ENCODE measurements around the gene NLRP1. TPM values are rescaled to one million over a fixed set of nuclear protein-coding genes. Genes with fewer than 3 reads are reported as not detected.

Gene NLRP1
- total and polyA plus RNA-seq, 2 of the 13 experiments (the other 11 are each of a cell fraction or from before 2014, with no cell fraction given) = 3.4 to 3.7 TPM

GRCh38 chr17:5628262-5628661, 44.0 kb upstream of the NLRP1 start:
- no peak overlapping the region for H3K4me3 ChIP-seq (replicated peaks in 1 of 3; ENCODE audit: insufficient read depth in 1 of 3, low read depth in 2 of 3, low read length in 3 of 3)
- CTCF ChIA-PET (ENCODE audit: low intra/inter-chr PET ratio, low total read pairs) = no interaction called here
- H3K4me1 ChIP-seq (ENCODE audit: insufficient read depth, low read length) = no peaks in the 10 kb centered on the region
- no peak for FAIRE-seq
- H3K4me2 ChIP-seq (ENCODE audit: low read depth, low read length) = no peak overlapping the region
- H2AFZ ChIP-seq (ENCODE audit: low read length) = no peak overlapping the region
- no peak overlapping the region for H3K27ac ChIP-seq (ENCODE audit: extremely low read length, insufficient read depth, low read length)
- in situ Hi-C loops (cut with HindIII; ENCODE audit: extremely low pct_ligation_motif_present, low pct_unique_long_range_greater_than_20kb) = no loop called here
- H3K79me2 ChIP-seq (ENCODE audit: insufficient read depth, low read length) = no peaks in the 10 kb centered on the region
- WGBS (ENCODE audit: low lambda C conversion rate) = 8% methylated on average over 3 of the region's 3 CpGs
- intact Hi-C loops (cut with micrococcal nuclease; ENCODE audit: unreplicated experiment) = no loop called here
- no TSS peak for BruUV-seq (replicated peaks)
- H3K9me3 ChIP-seq (ENCODE audit: low read length) = no peaks in the 10 kb centered on the region
- POLR2A ChIA-PET = no interaction called here
- no peaks in the 10 kb centered on the region for H3K36me3 ChIP-seq (replicated peaks in 1 of 2; ENCODE audit: control insufficient read depth in 1 of 2, insufficient read depth in 2 of 2, low read length in 2 of 2)
- no peak for DNase-seq (ENCODE audit: low spot score)
- no peak overlapping the region for H3K9ac ChIP-seq (ENCODE audit: insufficient read depth, low read depth, low read length)
- ATAC-seq = no peak
- H3K27me3 ChIP-seq (ENCODE audit: control insufficient read depth in 1 of 2, insufficient read depth in 2 of 2, low read length in 2 of 2) = peaks cover 1 to 21% of the 10 kb centered on the region in 2 experiments; a peak in 3 of 5 replicates
- no peaks in the 10 kb centered on the region for H4K20me1 ChIP-seq (ENCODE audit: insufficient read depth, low read length)
- TF ChIP-seq, protein P1, sequence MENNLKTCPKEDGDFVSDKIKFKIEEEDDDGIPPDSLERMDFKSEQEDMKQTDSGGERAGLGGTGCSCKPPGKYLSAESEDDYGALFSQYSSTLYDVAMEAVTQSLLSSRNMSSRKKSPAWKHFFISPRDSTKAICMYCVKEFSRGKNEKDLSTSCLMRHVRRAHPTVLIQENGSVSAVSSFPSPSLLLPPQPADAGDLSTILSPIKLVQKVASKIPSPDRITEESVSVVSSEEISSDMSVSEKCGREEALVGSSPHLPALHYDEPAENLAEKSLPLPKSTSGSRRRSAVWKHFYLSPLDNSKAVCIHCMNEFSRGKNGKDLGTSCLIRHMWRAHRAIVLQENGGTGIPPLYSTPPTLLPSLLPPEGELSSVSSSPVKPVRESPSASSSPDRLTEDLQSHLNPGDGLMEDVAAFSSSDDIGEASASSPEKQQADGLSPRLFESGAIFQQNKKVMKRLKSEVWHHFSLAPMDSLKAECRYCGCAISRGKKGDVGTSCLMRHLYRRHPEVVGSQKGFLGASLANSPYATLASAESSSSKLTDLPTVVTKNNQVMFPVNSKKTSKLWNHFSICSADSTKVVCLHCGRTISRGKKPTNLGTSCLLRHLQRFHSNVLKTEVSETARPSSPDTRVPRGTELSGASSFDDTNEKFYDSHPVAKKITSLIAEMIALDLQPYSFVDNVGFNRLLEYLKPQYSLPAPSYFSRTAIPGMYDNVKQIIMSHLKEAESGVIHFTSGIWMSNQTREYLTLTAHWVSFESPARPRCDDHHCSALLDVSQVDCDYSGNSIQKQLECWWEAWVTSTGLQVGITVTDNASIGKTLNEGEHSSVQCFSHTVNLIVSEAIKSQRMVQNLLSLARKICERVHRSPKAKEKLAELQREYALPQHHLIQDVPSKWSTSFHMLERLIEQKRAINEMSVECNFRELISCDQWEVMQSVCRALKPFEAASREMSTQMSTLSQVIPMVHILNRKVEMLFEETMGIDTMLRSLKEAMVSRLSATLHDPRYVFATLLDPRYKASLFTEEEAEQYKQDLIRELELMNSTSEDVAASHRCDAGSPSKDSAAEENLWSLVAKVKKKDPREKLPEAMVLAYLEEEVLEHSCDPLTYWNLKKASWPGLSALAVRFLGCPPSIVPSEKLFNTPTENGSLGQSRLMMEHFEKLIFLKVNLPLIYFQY (CRISPR knock-in tag; IDR thresholded peaks at IDR 0.05; ENCODE audit: borderline replicate concordance) = no peak
- no peak for TF ChIP-seq SP140L (CRISPR knock-in tag; IDR thresholded peaks at IDR 0.05; ENCODE audit: borderline replicate concordance)
- TF ChIP-seq YY1 (IDR thresholded peaks at IDR 0.05; ENCODE audit: insufficient read depth, insufficient replicate concordance, low read depth, low read length) = no peak
- TF ChIP-seq, protein P2, sequence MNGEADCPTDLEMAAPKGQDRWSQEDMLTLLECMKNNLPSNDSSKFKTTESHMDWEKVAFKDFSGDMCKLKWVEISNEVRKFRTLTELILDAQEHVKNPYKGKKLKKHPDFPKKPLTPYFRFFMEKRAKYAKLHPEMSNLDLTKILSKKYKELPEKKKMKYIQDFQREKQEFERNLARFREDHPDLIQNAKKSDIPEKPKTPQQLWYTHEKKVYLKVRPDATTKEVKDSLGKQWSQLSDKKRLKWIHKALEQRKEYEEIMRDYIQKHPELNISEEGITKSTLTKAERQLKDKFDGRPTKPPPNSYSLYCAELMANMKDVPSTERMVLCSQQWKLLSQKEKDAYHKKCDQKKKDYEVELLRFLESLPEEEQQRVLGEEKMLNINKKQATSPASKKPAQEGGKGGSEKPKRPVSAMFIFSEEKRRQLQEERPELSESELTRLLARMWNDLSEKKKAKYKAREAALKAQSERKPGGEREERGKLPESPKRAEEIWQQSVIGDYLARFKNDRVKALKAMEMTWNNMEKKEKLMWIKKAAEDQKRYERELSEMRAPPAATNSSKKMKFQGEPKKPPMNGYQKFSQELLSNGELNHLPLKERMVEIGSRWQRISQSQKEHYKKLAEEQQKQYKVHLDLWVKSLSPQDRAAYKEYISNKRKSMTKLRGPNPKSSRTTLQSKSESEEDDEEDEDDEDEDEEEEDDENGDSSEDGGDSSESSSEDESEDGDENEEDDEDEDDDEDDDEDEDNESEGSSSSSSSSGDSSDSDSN (CRISPR knock-in tag; IDR thresholded peaks at IDR 0.05) = no peak
- no peak for TF ChIP-seq ZNF660 (CRISPR knock-in tag; IDR thresholded peaks at IDR 0.05; ENCODE audit: borderline replicate concordance, low read depth)
- TF ChIP-seq, protein P3, sequence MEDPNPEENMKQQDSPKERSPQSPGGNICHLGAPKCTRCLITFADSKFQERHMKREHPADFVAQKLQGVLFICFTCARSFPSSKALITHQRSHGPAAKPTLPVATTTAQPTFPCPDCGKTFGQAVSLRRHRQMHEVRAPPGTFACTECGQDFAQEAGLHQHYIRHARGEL (CRISPR knock-in tag; IDR thresholded peaks at IDR 0.05) = no peak
- TF ChIP-seq ZNF772 (CRISPR knock-in tag; IDR thresholded peaks at IDR 0.05) = no peak
- TF ChIP-seq, protein P4, sequence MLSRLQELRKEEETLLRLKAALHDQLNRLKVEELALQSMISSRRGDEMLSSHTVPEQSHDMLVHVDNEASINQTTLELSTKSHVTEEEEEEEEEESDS (CRISPR knock-in tag; IDR thresholded peaks at IDR 0.05; ENCODE audit: borderline replicate concordance) = no peak
- TF ChIP-seq HNF1B (CRISPR knock-in tag; IDR thresholded peaks at IDR 0.05) = no peak
- TF ChIP-seq, protein P5, sequence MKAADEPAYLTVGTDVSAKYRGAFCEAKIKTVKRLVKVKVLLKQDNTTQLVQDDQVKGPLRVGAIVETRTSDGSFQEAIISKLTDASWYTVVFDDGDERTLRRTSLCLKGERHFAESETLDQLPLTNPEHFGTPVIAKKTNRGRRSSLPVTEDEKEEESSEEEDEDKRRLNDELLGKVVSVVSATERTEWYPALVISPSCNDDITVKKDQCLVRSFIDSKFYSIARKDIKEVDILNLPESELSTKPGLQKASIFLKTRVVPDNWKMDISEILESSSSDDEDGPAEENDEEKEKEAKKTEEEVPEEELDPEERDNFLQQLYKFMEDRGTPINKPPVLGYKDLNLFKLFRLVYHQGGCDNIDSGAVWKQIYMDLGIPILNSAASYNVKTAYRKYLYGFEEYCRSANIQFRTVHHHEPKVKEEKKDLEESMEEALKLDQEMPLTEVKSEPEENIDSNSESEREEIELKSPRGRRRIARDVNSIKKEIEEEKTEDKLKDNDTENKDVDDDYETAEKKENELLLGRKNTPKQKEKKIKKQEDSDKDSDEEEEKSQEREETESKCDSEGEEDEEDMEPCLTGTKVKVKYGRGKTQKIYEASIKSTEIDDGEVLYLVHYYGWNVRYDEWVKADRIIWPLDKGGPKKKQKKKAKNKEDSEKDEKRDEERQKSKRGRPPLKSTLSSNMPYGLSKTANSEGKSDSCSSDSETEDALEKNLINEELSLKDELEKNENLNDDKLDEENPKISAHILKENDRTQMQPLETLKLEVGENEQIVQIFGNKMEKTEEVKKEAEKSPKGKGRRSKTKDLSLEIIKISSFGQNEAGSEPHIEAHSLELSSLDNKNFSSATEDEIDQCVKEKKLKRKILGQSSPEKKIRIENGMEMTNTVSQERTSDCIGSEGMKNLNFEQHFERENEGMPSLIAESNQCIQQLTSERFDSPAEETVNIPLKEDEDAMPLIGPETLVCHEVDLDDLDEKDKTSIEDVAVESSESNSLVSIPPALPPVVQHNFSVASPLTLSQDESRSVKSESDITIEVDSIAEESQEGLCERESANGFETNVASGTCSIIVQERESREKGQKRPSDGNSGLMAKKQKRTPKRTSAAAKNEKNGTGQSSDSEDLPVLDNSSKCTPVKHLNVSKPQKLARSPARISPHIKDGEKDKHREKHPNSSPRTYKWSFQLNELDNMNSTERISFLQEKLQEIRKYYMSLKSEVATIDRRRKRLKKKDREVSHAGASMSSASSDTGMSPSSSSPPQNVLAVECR (CRISPR knock-in tag; IDR thresholded peaks at IDR 0.05; ENCODE audit: borderline replicate concordance) = no peak
- TF ChIP-seq ZNF790 (CRISPR knock-in tag; IDR thresholded peaks at IDR 0.05; ENCODE audit: borderline replicate concordance) = no peak

Measured in HepG2 (cell line).